Measurements from ENCODE around the gene PHPT1.

- TF ChIP-seq CTCF (conservative IDR thresholded peaks at IDR 0.05; ENCODE audit: low read depth, low read length) = no peak
- TF ChIP-seq EZH2 (IDR thresholded peaks at IDR 0.05; ENCODE audit: borderline replicate concordance, low read depth, low read length, poor library complexity, severe bottlenecking) = no peak
Observed at GRCh38 chr9:136814725-136815421, 34.3 kb upstream of the PHPT1 start.
